ENCODE data around the gene ZFP36.

DNA sequence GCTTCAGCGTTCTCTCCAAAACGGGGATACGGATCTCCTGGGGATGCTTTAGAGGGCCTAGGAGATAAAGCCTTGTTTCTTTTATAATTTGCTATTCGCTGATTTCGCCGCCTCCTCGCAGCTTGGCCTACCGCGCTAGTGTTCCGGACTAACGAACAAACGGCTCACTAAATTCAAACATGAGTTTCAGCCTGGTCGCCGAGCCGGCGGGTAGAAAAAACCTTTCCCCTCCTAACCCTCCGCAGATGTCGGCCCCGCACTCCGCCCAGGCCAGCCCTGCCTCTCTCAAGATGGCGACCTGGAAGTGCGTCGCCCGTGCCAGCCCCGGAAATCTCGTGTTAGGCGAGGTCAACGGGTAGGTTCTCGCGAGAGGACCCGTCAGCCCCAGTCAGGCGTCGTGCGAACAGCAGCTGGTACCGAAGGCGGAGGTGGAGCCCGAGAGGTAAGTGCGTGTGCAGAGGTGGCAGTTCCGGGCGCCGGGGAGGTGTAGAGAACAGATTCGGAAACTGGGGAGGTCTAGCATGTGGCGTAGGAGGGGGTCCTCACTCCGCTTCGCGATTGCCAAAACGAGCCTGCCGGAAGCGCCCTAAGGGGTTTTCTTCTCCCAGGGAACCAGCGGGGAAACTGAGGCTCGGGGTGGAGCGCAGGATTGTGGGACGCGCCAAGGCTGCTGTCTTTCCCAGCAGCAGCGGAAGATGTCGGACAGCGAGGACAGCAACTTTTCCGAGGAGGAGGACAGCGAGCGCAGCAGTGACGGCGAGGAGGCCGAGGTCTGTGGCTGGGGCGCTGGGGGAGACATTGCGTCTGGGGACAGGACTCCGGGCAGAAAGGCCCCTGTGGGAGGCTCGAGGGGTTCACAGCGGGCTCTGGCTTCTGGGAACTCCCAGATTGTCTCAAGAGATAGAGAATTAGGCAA is 38.8 kb downstream of the ZFP36 start, which contains the start of gene SUPT5H:
- TF ChIP-seq, protein P1, sequence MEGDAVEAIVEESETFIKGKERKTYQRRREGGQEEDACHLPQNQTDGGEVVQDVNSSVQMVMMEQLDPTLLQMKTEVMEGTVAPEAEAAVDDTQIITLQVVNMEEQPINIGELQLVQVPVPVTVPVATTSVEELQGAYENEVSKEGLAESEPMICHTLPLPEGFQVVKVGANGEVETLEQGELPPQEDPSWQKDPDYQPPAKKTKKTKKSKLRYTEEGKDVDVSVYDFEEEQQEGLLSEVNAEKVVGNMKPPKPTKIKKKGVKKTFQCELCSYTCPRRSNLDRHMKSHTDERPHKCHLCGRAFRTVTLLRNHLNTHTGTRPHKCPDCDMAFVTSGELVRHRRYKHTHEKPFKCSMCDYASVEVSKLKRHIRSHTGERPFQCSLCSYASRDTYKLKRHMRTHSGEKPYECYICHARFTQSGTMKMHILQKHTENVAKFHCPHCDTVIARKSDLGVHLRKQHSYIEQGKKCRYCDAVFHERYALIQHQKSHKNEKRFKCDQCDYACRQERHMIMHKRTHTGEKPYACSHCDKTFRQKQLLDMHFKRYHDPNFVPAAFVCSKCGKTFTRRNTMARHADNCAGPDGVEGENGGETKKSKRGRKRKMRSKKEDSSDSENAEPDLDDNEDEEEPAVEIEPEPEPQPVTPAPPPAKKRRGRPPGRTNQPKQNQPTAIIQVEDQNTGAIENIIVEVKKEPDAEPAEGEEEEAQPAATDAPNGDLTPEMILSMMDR (IDR thresholded peaks at IDR 0.05; ENCODE audit: low read depth, low read length), result no peak
- no peak for TF ChIP-seq EZH2phosphoT487 (IDR thresholded peaks at IDR 0.05; ENCODE audit: low read depth)
